Stomach (tissue), 9 donors: ENCODE data around the gene ADAMTS12. TPM values are rescaled to one million over a fixed set of nuclear protein-coding genes. Genes with fewer than 3 reads are reported as not detected.

ENCODE experiments used
- DNase-seq, 2 donors: peaks; one replicate each; pipeline versions ENCODE4 v3.0.0 to v3.0.0-alpha.2; 2013 to 2019
- H3K27ac ChIP-seq, 5 donors: fragments of 200-600 bp in 4 of 5; sonication (generic) in 4 of 5; one replicate each; pipeline ENCODE4 v1.5.1; 2013 to 2019; ENCODE audit warnings: mild to moderate bottlenecking in 1 of 5, moderate library complexity in 1 of 5
- H3K27me3 ChIP-seq, 3 donors: fragments of 200-600 bp; sonication (generic); one replicate each; pipeline ENCODE4 v1.5.1; 2017 to 2019; ENCODE audit warnings: mixed run types in 1 of 3
- H3K36me3 ChIP-seq, 4 donors: fragments of 200-600 bp; sonication (generic); 1 replicate in 3 of 4; 2 replicates in 1 of 4; pipeline ENCODE4 v1.5.1; 2016 to 2019
- H3K4me1 ChIP-seq, 4 donors: fragments of 200-600 bp; sonication (generic); one replicate each; pipeline ENCODE4 v1.5.1; 2016 to 2019
- H3K4me3 ChIP-seq, 4 donors: fragments of 200-600 bp; sonication (generic) in 3 of 4; one replicate each; pipeline ENCODE4 v1.5.1; 2016 to 2019; ENCODE audit warnings: mild to moderate bottlenecking in 1 of 4
- H3K9me3 ChIP-seq, 4 donors: fragments of 200-600 bp; sonication (generic); one replicate each; pipeline ENCODE4 v1.5.1; 2016 to 2019
- CTCF ChIP-seq, 7 experiments: fragments of 450-650 bp in 4 of 7; fragments of 200-600 bp in 3 of 7; sonication (generic) in 3 of 7; IDR thresholded peaks; one replicate each; pipeline ENCODE4 v1.5.1; 2016 to 2019; ENCODE audit warnings: antibody characterized with exemption in 7 of 7, control low read depth in 2 of 7, mild to moderate bottlenecking in 1 of 7
- EP300 ChIP-seq: sonication (generic); formaldehyde crosslinking; IDR thresholded peaks from one replicate; pipeline ENCODE4 v1.6.1; 2017; ENCODE audit warnings: antibody characterized with exemption
- POLR2A ChIP-seq, 4 donors: fragments of 450-650 bp; IDR thresholded peaks; one replicate each; pipeline ENCODE4 v1.6.1; 2016; ENCODE audit warnings: antibody characterized with exemption in 4 of 4, control low read depth in 2 of 4, mild to moderate bottlenecking in 1 of 4, moderate library complexity in 1 of 4
- POLR2AphosphoS5 ChIP-seq, 3 donors: sonication (generic); formaldehyde crosslinking; IDR thresholded peaks; one replicate each; pipeline ENCODE4 v1.6.1; 2016; ENCODE audit warnings: antibody characterized with exemption in 3 of 3
- WGBS, 5 donors: extraction: QIAGEN DNeasy Blood & Tissue Kit in 3 of 5; methylation state at CpG; one replicate each; pipeline versions ENCODE4 v1.1.5 to v1.1.7; 2013 to 2018; 5-methylcytosine and 5-hydroxymethylcytosine counted together
- intact Hi-C: fragments of 100-400 bp; cut with DNase I; formaldehyde crosslinking; loops from one replicate; pipeline ENCODE4 v1.15.1; 2023; ENCODE audit warnings: low total_unique reads
- polyA plus RNA-seq, 3 donors: library from polyadenylated mRNA; stranded (reverse); fragments of 200-250 nt; gene quantifications; one replicate each; pipeline ENCODE4 v1.2.3, GENCODE V29; 2013
- total RNA-seq, 5 donors: library from RNA; depleted of rRNA; stranded (reverse); fragments of >200 nt; gene quantifications; one replicate each; pipeline versions ENCODE4 v1.1.0 to v1.2.3, GENCODE V29; 2014 to 2016
- donor health status: healthy with polysubstance abuse.
- donor health status: Bipolar disorder and iron deficiency.
- donor health status: healthy.

Gene ADAMTS12
- total and polyA plus RNA-seq, 8 donors = 0.14 to 17.1 (median 0.62) TPM; not detected in 1

GRCh38 chr5:33576726-33577590, 314.8 kb downstream of the ADAMTS12 start:
- no peaks in the 10 kb centered on the region for H3K4me1 ChIP-seq
- no peak overlapping the region for H3K4me3 ChIP-seq
- 80 to 90% (median 89%) methylated on average over 9 to 10 of the region's 10 CpGs for WGBS, 5 donors
- H3K27me3 ChIP-seq = no peaks in the 10 kb centered on the region
- no peak for DNase-seq
- H3K27ac ChIP-seq = no peak overlapping the region
- intact Hi-C loops = no loop called here
- no peaks in the 10 kb centered on the region for H3K9me3 ChIP-seq
- peaks cover 0 to 11% (median 0%) of the 10 kb centered on the region in 4 donors for H3K36me3 ChIP-seq
- TF ChIP-seq CTCF (IDR thresholded peaks at IDR 0.05) (no peak), POLR2A (IDR thresholded peaks at IDR 0.05) (no peak), POLR2AphosphoS5 (IDR thresholded peaks at IDR 0.05) (no peak), EP300 (no peak)

GRCh38 chr5:33565324-33565723, 326.5 kb downstream of the ADAMTS12 start:
- Histone ChIP-seq H3K4me1 (peaks cover 0 to 6% (median 0%) of the 10 kb centered on the region in 4 donors), H3K9me3 (no peaks in the 10 kb centered on the region), H3K27ac (no peak overlapping the region), H3K36me3 (no peaks in the 10 kb centered on the region), H3K4me3 (no peak overlapping the region), H3K27me3 (no peaks in the 10 kb centered on the region)
- DNase-seq = peak in 1 of 2 donors; percentile 65
- intact Hi-C loops = no loop called here
- WGBS, 5 donors = 44 to 61% (median 50%) methylated on average over 2 of the region's 2 CpGs
- TF ChIP-seq POLR2AphosphoS5 (IDR thresholded peaks at IDR 0.05) = no peak
- TF ChIP-seq POLR2A (IDR thresholded peaks at IDR 0.05) = no peak
- no peak for TF ChIP-seq CTCF (IDR thresholded peaks at IDR 0.05)
- no peak for TF ChIP-seq EP300

- TF ChIP-seq CTCF (IDR thresholded peaks at IDR 0.05) (no peak), POLR2A (IDR thresholded peaks at IDR 0.05) (no peak), POLR2AphosphoS5 (IDR thresholded peaks at IDR 0.05) (no peak), EP300 (no peak)
- intact Hi-C loops = no loop called here
- no peaks in the 10 kb centered on the region for H3K9me3 ChIP-seq
- H3K27ac ChIP-seq = no peak overlapping the region
- 77 to 88% (median 85%) methylated on average over 2 of the region's 2 CpGs for WGBS, 5 donors
- peaks cover 0 to 6% (median 0%) of the 10 kb centered on the region in 4 donors for H3K4me1 ChIP-seq
- no peaks in the 10 kb centered on the region for H3K27me3 ChIP-seq
- no peak for DNase-seq
- no peak overlapping the region for H3K4me3 ChIP-seq
- no peaks in the 10 kb centered on the region for H3K36me3 ChIP-seq
Observed at GRCh38 chr5:33563983-33564908, 327.5 kb downstream of the ADAMTS12 start.

GRCh38 chr5:33563530-33563929, 328.3 kb downstream of the ADAMTS12 start:
- Histone ChIP-seq H3K27me3 (no peaks in the 10 kb centered on the region), H3K9me3 (no peaks in the 10 kb centered on the region), H3K36me3 (no peaks in the 10 kb centered on the region), H3K4me1 (peaks cover 0 to 6% (median 0%) of the 10 kb centered on the region in 4 donors), H3K27ac (no peak overlapping the region), H3K4me3 (no peak overlapping the region)
- no peak for DNase-seq
- intact Hi-C loops = no loop called here
- WGBS, 5 donors = 44 to 74% (median 61%) methylated on average over 2 of the region's 2 CpGs
- no peak for TF ChIP-seq CTCF (IDR thresholded peaks at IDR 0.05)
